GM18868 (cell line): ENCODE data around the gene PEX11B.
A peak's percentile ranks its signal among the peaks of the same experiment; 100 is the strongest.
"Not testable (repeated sequence)": the region's sequence is repeated elsewhere in the genome, so short reads cannot be mapped to it uniquely, and the experiment has no call there.

ENCODE experiments used
- ATAC-seq: cut with Tn5 transposase; IDR thresholded peaks from one replicate; pipeline ENCODE4 v1.9.1; 2021; ENCODE audit warnings: mild to moderate bottlenecking, moderate library complexity; ENCODE audit not compliant: unreplicated experiment

PEX11B gene

DNA sequence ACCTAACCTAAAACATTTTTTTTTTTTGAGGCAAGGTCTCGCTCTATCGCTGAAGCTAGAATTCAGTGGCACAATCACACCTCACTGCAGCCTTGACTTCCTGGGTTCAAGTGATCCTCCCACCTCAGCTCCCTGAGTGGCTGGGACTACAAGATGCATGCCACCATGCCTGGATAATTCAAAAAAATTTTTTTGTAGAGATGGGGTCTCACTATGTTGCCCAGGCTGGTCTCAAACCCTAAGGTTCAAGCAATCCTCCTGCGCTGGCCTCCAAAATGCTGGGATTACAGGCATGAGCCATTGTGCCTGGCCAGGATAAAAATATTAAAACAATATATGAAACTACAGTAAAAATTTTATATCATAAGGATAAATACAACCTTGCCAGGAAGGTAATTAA, 34.4 kb upstream of the PEX11B start:
- no peak for ATAC-seq

DNA sequence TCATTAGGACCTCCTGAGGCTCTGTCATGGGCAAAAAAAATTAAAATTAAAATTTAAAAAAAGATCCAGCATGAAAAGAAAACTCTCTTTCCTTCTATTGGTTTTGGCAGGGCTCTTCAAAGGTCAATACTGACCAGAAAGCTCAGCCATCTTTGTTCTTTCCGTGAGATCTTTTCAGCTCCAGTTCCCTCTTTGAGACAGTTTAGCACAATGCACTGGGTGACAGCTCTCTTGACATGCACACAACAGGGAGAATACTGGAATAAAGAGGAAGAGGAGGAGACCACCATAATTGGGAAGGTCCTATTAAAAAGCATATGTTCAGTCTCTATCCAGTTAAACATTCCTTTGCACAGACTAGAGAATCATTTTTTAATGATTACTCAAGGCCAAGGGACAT, 33.0 kb upstream of the PEX11B start:
- no peak for ATAC-seq

DNA sequence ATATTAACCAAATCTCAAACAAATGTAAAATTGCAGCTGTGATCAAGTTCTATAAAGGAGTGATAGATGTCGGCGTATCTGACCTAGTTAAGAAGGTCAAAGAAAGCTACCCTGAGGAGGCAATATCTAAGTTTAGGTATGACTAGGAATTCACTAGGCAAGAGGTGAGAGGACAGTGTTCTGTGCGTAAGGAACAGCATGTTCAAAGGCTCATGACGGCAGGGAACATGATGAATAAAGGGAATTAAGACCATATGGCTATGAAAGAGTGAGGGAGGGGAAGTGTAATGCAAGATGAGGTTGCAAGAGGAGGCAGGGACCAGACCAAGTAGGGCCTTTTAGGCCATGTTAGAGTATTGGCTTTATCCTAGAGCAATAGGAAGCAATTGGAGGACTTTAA, 30.7 kb upstream of the PEX11B start:
- ATAC-seq, result no peak

DNA sequence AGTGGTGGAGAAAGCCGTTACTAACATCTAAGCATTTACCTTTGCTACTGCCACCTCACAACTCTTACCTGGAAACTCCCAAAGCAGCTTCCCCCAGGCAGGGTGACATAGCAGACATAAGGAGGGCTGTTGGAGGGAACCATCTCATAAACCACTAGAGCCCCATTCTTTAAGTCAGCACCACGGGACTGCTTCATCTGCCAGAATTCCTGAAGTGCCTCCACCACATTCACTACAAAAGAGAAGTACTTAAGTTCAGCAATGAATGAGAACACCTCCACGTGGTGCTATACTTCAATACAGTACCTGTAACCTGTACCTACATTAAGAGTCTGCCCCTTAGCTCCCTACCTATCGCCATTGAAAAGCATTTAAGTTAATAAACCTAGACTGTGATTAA, 29.0 kb upstream of the PEX11B start:
- ATAC-seq, result no peak

DNA sequence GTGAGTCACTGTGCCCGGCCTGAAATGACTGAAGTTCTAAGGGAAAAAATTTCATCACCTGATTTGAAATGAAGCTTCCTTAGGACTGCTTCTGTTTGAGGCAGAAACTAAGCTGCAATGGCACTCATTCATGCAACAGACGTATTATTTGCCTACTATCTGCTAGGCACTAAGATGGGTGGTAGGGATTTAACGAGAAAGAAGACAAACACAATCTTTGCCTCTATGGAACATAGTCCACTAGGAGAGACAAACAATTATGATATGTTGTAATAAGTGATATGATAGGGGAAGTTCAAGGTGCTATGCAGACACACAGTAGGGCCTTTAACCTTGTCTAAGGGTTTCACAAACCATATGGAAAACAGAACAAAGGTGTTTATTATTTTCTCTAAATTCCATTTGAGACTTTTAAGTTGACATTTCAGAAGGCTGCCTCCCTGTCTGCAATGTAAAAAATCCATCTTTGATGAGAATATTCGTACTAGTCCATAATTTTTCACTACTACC, 28.0 kb upstream of the PEX11B start:
- ATAC-seq, result no peak

DNA sequence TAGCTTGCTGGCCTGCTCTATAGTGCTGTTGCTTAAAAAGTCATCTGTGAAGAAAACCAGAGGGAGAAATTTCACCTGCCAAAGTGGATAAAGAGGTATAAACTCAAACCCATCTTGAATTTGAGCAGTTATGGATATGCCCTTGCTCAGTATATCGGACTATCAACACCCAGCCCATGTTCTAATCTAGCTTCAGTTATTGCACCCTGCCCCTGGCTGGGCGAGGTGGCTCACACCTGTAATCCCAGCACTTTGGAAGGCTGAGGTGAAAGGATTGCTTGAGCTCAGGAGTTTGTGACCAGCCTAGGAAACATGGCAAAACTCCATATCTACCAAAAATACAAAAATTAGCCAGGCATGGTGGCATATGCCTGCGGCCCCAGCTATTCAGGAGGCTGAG, 26.0 kb upstream of the PEX11B start:
- no peak for ATAC-seq

DNA sequence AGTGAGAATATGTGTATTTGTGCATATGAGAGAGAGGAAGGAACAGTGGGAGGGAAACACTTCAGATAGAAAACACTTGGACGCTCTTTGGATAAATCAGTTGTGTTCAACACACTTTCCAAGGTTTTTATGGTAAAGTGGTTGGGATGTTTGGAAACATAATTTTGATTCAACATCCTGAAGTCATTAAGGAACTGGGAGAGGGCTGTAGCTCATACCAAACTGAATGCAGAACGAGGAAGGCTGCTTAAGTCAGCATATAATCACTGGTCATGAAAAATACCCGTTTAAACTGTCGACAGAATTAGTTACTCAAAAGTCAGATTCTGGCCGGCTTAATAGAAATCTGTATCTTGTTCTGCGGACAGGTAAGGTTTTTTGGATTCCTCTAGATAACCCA, 24.4 kb upstream of the PEX11B start:
- no peak for ATAC-seq

DNA sequence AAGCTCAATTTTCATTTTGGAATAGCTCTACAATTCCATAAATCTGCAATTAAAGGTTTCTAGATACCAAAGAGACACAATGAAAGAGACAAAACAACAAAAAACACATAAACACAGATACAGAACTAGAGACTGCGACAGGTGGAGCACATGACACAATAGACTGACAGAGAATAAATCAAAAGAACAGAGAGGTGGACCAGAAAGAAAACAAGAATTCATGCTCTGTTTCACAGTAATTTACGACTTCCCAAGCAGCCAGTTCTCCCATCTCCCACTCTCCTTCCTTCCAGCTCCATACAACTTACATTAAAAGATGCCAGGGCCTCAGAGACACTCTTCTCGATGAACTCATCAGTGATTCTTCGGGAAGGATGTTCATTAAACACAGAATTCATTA, 23.9 kb upstream of the PEX11B start:
- no peak for ATAC-seq

DNA sequence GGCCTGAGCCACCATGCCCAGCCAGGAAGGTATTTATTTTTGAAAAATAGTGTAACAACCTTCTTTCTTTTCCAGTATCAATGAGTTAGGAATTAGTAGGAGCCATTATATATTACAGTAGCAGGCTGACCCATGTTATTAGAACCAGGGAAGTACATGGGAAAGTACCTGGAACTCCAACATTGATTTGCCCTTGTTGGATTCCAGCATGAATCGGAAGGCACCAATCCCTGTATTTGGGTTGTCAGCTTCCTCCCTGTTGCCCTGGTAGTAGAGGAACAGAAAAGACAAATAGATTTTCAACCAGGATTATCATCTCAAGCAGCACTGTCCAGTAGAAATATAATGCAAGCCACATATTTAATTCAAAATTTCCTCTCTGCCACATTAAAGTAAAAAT, 18.9 kb upstream of the PEX11B start:
- ATAC-seq, result no peak

DNA sequence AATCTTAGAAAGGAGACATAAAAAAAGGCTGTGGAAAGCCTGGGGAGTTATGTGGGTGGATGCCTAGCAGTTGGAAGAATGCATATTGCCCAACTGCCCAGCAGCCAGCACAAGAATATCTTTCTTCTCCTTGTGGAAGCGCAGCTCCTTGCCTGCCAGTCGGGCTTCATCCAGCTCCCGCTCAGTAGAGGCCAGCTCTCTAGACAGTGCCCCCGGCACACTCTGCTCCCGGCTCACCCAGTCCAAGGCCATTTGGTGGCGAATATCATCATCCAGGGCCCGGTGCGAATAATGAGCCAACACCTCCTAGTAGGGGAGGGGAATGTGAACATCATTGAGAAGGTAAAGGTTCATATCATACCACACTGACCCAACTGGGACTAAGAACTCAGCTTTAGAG, 17.7 kb upstream of the PEX11B start:
- no peak for ATAC-seq

DNA sequence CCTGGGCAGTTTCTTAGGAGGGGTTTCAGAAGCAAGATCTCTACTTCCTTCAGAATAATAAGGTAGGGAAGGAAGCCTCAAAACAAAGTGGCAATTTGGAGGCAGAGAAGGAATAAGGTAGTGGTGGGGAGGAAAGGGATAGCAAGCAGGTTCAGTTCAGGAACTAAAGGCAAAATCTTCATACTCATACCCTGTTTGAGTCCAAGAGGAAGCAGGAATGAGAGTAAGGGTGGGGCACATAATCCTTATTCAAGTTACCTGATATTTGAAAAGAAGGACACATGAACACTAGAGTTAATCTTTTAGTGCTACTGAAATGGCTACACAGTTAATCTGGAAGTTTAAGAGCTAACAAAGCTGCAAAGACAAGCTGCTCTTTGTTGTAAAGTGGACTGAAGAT, 17.2 kb upstream of the PEX11B start:
- no peak for ATAC-seq

DNA sequence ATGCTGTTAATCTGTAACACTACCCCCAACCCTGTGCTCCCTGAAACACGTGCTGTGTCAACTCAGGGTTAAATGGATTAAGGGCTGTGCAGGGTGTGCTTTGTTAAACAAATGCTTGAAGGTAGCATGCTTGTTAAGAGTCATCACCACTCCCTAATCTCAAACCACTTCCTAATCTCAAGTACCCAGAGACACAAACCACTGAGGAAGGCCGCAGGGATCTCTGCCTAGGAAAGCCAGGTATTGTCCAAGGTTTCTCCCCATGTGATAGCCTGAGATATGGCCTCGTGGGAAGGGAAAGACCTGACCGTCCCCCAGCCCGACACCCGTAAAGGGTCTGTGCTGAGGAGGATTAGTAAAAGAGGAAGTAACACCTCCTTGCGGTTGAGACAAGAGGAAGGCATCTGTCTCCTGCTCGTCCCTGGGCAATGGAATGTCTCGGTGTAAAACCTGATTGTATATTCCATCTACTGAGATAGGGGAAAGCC, 14.0 kb upstream of the PEX11B start:
- not testable (repeated sequence) for ATAC-seq

DNA sequence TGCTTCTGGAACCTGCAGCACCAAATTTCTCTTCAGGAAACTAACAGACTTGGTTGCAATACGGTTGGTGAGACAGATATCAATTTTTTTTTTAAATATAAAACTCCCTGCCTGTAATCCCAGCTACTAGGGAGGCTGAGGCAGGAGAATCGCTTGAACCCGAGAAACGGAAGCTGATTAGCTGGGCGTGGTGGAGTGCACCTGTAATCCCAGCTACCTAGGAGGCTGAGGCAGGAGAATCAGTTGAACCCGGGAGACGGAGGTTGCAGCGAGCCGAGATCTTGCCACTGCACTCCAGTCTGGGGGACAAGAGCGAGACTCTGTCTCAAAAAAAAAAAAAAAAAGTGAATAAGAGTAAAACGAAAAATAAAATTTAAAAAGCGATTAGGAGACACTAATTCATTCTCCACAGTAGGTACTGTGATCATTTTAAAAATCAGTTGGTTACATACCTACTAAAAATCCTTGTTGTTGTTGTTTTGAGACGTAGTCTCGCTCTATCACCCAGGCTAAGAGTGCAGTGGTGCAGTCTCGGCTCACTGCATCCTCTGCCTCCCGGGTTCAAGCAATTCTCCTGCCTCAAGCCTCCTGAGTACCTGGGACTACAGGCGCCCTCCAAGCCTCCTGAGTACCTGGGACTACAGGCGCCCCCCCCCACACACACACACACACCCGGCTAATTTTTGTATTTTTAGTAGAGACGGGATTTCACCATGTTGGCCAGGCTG, 9.6 kb upstream of the PEX11B start:
- no peak for ATAC-seq

DNA sequence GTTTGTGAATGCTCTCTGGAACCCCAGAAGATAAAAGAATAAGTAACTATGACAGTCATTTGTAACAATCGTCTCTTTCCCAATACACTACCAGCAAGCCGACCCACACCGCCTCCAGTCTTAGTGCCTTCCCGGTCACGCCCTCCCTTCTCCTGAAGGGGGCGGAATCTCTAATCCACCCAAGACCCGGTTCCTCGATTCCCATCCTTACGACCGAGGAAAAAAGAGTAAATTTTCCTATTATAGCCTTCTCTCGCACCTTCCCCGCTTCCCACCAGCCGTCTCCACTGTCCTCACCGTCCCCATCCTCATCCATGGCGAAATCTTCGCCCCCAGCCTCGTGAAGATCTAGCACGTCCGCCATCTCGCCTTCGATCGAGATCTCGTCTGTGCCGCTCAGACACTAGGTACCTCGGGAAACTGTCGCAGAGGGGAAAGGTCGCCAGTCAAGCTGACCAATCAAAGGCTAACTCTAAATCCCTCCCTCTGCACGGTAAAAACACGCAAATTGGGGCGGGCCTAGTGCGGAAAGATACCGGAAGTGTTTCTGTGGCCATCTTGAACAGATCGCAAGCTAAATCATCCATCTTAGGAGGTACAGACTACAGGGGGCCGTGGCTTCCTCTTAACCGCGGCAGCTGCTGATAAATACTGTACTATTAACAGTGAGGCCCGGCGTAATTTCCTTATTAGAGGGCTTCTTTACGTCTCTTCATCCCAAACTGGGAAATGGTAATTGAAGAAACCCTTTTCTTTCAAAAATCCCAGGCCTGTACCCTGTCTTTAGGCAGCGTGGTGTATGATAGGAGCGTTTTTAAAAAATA, 8.8 kb upstream of the PEX11B start, which contains the start of gene RBM8A:
TSS of gene RBM8A (minus strand) at position 422 of the 824 bp plus-strand sequence. CDS start at position 364, 58 bp downstream.
- peak; percentile 97 for ATAC-seq

DNA sequence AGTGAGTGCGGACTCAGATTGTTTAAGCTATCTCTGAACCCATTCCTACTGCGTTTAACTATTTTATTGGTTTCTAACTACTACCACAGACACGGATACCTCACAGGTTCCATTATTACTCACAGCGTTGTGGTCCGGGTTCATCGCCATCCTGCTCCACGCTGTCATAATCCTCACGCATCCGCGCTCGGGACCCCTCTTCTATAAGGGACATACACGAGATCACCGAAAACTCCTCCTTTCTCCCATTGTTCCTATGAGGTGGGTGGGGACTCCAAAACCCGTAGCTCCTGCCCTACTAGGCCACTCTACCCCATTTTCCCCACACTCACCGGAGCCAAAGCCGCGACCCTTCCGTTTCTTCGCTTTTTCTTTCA, 8.2 kb upstream of the PEX11B start:
- no peak for ATAC-seq

DNA sequence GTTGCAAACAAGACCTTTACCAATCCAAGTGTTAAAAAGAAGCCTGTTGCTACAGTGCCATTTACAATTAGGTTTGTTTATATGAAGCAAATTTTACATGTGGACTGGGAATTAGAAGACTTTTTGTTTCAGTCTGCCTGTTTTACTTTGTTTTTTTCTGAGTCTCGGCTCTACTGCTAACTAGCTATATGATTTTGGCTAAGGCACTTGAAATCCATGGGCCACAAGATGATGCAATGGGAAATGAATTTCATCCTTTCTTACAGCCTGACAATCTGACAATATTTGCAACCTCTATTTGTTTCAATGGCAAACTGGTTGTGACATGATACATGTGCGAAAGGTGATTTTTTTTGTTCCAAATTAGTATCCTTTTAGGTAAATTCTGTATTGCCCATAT, 3.7 kb upstream of the PEX11B start:
- no peak for ATAC-seq

DNA sequence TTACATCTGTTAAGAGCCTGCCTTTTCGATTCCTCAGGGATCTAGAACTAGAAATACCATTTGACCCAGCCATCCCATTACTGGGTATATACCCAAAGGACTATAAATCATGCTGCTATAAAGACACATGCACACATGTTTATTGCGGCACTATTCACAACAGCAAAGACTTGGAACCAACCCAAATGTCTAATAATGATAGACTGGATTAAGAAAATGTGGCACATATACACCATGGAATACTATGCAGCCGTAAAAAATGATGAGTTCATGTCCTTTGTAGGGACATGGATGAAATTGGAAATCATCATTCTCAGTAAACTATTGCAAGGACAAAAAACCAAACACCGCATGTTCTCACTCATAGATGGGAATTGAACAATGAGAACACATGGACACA, 1.8 kb upstream of the PEX11B start:
- not testable (repeated sequence) for ATAC-seq

DNA sequence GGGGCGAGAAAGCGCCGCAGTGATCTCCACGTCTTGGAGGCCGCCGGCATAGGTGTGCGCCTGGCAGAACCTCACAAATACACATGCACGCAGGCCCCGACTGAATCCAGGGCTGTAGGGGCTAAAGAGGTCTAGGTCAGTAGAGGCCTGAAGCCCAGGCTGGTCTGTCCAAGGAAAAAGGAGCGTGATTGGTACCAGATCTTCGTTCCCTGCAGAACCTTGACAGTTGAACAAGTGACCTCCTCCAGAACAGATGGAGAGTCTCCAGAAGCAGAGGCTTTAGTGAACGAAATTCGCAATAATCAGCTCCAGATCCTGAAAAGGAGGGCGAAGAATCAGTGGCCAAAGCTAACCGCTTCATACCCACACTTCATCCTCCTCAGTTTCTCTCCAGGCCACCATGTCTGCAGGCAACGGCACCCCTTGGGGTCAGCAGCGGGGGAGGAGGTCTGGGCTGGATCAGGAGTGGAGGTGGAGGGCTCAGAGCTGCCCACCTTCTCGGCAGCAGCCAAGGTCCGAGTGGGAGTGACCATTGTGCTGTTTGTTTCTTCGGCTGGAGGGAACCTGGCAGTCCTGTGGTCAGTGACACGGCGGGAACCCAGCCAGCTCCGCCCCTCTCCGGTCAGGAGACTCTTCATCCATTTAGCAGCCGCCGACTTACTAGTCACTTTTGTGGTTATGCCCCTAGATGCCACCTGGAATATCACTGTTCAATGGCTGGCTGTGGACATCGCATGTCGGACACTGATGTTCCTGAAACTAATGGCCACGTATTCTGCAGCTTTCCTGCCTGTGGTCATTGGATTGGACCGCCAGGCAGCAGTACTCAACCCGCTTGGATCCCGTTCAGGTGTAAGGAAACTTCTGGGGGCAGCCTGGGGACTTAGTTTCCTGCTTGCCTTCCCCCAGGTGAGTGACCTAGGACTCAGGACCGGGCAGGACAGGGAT, 749 bp upstream of the PEX11B start:
- ATAC-seq, result no peak

DNA sequence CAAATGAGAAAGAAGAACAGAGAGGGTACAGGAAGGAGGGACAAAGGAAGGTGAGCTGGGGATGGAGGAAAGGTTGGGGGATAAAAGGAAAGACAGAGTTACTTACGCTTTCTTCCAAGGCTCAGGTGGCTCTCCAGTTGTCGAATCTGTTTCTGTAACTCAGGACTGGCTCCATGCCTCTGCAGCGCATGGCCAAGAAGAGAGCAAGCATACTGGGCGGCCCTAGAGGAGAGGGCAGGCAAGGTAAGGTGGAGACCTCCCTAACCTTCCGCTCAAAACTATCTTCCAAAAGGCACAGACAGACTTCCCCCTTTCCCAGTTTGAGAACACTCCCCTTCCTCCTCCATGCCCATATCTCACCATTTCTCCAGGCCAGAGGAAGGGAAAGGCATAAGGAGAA, 922 bp downstream of the PEX11B start:
- no peak for ATAC-seq

DNA sequence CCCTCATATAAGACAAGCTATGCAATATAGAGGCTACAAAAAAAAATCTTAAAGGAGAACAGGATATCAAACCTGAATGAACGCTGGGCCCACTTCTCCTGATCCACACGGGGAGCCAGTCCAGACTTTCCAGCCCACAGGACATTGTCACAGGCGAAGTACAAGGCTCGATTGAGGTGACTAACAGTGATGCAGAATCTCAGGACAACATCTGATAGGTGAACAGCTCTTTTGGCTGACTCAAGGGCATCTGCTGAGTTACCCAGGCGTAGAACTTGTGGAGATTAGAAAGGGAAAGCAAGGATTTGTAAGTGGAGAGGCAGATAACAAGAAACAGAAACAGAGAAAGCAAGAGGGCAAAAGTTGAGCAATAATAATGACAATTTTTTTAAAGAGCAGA, 1.8 kb downstream of the PEX11B start:
- ATAC-seq, result no peak

DNA sequence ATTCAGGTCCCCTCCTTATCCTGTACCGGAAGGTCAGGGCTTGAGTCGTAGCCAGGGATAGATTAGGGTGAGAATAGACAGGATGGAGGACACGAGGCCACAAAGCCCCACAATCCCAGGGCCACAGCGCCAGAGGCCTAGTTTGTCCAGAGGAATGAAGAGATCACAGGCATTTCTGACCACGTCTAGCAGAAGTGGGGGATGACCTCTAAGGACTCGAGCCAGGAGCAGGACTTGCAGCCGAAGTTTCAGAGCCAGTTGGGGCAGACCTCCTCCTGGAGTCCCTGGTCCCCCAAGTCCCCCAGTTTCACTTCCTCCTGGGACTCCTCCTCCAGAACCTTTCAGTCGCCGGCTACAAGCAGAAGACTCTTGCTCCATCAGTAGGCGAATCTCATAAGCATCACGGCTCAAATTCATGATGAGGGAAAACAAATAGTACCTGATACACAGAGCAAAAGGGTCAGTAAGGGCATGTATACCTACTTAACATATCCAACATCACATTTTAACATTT, 6.3 kb downstream of the PEX11B start:
- no peak for ATAC-seq
